Common myeloid progenitor, CD34-positive (primary cell): ENCODE results near the gene LSAMP.

Source experiments
- CTCF ChIA-PET: fragments of 350-600 bp; sonication (Branson Sonifier 250); formaldehyde crosslinking; loops from one replicate; lab custom pipeline; 2021; ENCODE audit warnings: antibody characterized with exemption; lab: Charles Lee
- POLR2A ChIA-PET: fragments of 350-600 bp; sonication (Branson Sonifier 250); formaldehyde crosslinking; loops from one replicate; lab custom pipeline; 2021; ENCODE audit warnings: antibody characterized with exemption; lab: Charles Lee
- DNase-seq, 3 donors: peaks; one replicate each; pipeline versions ENCODE4 v3.0.0 to v3.0.0-alpha.2; 2013
- H3K27ac ChIP-seq, 2 experiments: 1 replicate in 1 of 2; 2 replicates in 1 of 2; pipeline ENCODE4 v1.7.0; 2013; ENCODE audit warnings: inconsistent platforms in 2 of 2, low read length in 2 of 2, mild to moderate bottlenecking in 2 of 2, low read depth in 1 of 2, moderate library complexity in 1 of 2; ENCODE audit not compliant: severe bottlenecking in 2 of 2, insufficient read depth in 1 of 2, poor library complexity in 1 of 2
- H3K27me3 ChIP-seq, 5 experiments: replicated peaks in 2 of 5; 1 replicate in 3 of 5; 2 replicates in 2 of 5; pipeline versions ENCODE4 v1.6.1 to v1.7.0; 2013; ENCODE audit warnings: low read length in 4 of 5, mild to moderate bottlenecking in 2 of 5, moderate library complexity in 2 of 5, inconsistent platforms in 1 of 5; ENCODE audit not compliant: insufficient read depth in 5 of 5, control insufficient read depth in 4 of 5
- H3K36me3 ChIP-seq, 4 experiments: 1 replicate in 2 of 4; 2 replicates in 2 of 4; pipeline versions ENCODE4 v1.6.1 to v1.7.0; 2013; ENCODE audit warnings: low read length in 3 of 4, control low read depth in 1 of 4, mild to moderate bottlenecking in 1 of 4; ENCODE audit not compliant: control insufficient read depth in 4 of 4, insufficient read depth in 4 of 4
- H3K4me1 ChIP-seq, 4 experiments: 1 replicate in 3 of 4; 2 replicates in 1 of 4; pipeline versions ENCODE4 v1.6.1 to v1.7.1; 2013; ENCODE audit warnings: low read length in 3 of 4, mild to moderate bottlenecking in 3 of 4, control low read depth in 1 of 4, inconsistent platforms in 1 of 4, moderate library complexity in 1 of 4; ENCODE audit not compliant: control insufficient read depth in 4 of 4, insufficient read depth in 4 of 4; ENCODE audit errors: control extremely low read depth in 1 of 4
- H3K4me3 ChIP-seq, 7 experiments: 1 replicate in 4 of 7; 2 replicates in 3 of 7; pipeline versions ENCODE4 v1.5.1 to v1.7.0; 2013; ENCODE audit warnings: mild to moderate bottlenecking in 7 of 7, low read length in 6 of 7, moderate library complexity in 6 of 7, inconsistent platforms in 2 of 7, low read depth in 2 of 7, control low read depth in 1 of 7; ENCODE audit not compliant: insufficient read depth in 4 of 7, control insufficient read depth in 1 of 7; ENCODE audit errors: extremely low read depth in 1 of 7
- H3K9me3 ChIP-seq, 5 experiments: 1 replicate in 4 of 5; 2 replicates in 1 of 5; pipeline versions ENCODE4 v1.6.1 to v1.7.1; 2013; ENCODE audit warnings: low read length in 4 of 5, mild to moderate bottlenecking in 2 of 5, inconsistent platforms in 1 of 5, low read depth in 1 of 5, moderate library complexity in 1 of 5; ENCODE audit not compliant: control insufficient read depth in 4 of 5, insufficient read depth in 2 of 5; ENCODE audit errors: control extremely low read depth in 1 of 5
- WGBS: methylation state at CpG from one replicate; pipeline ENCODE4 v1.1.5; 2013; ENCODE audit not compliant: insufficient coverage; 5-methylcytosine and 5-hydroxymethylcytosine counted together

LSAMP gene

DNA sequence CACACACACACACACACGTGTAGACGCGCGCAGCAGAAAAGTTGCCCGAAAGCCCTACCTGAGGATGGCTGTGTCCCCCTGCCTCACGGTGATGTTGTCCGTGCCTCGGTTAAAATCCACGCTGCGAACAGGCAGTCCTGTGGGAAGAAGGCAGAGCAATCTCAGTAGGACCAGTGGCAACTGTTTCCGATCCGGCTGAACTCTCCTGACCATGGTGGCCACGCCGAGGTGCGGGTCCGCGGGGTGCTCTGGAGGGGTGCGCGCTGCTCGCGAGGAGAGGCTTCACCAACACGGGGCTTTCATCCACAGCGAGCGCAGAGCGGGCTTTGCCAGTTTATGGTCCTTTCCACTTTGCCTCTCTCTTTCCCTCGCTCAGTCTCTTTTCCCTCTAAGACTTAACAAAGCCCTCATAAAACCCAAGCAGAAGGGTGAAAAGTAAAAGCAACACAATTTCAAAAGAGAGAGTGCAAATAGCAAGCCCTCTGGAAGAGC is 422 bp downstream of the LSAMP start:
- ChIA-PET CTCF (interaction anchor here (0.6 kb wide), 1 partner anchor 41 kb away, joined by 3 read pairs; no protein-coding TSS in a partner anchor), POLR2A (no interaction called here)
- H3K9me3 ChIP-seq = no peaks in the 10 kb centered on the region
- no peak overlapping the region for H3K27ac ChIP-seq
- 6% methylated on average over 19 of the region's 26 CpGs for WGBS
- no peaks in the 10 kb centered on the region for H3K36me3 ChIP-seq
- no peak overlapping the region for H3K4me3 ChIP-seq
- no peaks in the 10 kb centered on the region for H3K4me1 ChIP-seq
- DNase-seq = no peak
- peaks cover 0 to 32% (median 8%) of the 10 kb centered on the region in 5 experiments for H3K27me3 ChIP-seq

DNA sequence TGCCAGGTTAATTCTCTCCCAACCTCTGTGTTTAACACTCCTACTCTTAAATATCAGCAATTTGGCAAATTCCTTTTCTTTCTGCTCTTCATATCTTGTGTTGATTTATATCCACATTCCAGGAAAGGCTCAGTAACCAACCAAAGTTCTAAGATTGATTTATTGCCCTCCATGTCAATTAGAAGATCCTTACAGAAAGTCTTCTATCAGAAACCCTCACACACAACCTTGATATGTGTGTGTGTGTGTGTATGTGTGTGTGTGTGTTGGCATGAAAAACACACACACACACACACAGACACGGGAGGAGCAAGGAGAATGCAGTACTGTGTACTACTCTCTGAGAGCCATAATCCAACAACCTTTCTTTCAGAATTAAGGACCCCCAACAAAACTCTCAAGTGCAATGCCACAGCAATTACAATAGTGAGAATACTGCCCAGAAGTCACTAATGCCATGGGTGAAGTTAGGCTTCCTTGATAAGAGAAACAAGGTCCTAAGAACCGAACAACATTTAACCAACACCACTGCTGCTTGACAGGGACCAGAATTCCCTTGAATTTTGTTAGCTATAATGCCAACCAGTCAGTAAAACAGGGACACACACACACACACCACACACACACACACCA is 1.1 kb downstream of the LSAMP start:
- no peaks in the 10 kb centered on the region for H3K4me1 ChIP-seq
- CTCF ChIA-PET = no interaction called here
- H3K27ac ChIP-seq = no peak overlapping the region
- H3K9me3 ChIP-seq = no peaks in the 10 kb centered on the region
- no peaks in the 10 kb centered on the region for H3K36me3 ChIP-seq
- DNase-seq = no peak
- POLR2A ChIA-PET = no interaction called here
- H3K27me3 ChIP-seq = peaks cover 0 to 32% (median 9%) of the 10 kb centered on the region in 5 experiments
- no peak overlapping the region for H3K4me3 ChIP-seq
- WGBS = no CpG with 5 or more reads among the region's 2 CpGs

DNA sequence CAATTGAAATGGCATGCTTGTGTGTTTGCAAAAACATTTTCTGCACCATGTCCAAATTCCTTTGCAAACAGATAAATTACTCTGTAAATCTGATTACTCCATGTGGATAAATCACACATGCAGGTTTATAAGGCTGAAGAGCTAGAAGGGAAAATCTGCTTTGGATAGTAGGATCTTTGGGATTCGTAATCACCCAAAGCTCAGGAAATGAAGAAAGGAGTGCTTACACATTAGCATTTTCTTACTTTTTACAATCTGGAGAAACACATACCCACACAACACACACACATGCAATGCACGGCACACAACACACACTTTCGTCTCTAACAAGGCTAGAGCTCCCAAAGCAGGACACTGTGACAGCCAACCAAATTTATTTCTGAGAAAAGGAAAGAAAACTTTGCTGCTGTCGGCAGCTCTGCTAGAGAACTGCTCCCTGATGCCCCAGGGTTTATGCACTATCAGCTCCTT is 2.1 kb downstream of the LSAMP start:
- CTCF ChIA-PET = no interaction called here
- no peaks in the 10 kb centered on the region for H3K36me3 ChIP-seq
- no peak overlapping the region for H3K27ac ChIP-seq
- POLR2A ChIA-PET = no interaction called here
- H3K4me1 ChIP-seq = no peaks in the 10 kb centered on the region
- no peak for DNase-seq
- WGBS = 17% methylated on average over 2 of the region's 4 CpGs
- H3K27me3 ChIP-seq = peaks cover 0 to 32% (median 10%) of the 10 kb centered on the region in 5 experiments
- no peaks in the 10 kb centered on the region for H3K9me3 ChIP-seq
- no peak overlapping the region for H3K4me3 ChIP-seq

DNA sequence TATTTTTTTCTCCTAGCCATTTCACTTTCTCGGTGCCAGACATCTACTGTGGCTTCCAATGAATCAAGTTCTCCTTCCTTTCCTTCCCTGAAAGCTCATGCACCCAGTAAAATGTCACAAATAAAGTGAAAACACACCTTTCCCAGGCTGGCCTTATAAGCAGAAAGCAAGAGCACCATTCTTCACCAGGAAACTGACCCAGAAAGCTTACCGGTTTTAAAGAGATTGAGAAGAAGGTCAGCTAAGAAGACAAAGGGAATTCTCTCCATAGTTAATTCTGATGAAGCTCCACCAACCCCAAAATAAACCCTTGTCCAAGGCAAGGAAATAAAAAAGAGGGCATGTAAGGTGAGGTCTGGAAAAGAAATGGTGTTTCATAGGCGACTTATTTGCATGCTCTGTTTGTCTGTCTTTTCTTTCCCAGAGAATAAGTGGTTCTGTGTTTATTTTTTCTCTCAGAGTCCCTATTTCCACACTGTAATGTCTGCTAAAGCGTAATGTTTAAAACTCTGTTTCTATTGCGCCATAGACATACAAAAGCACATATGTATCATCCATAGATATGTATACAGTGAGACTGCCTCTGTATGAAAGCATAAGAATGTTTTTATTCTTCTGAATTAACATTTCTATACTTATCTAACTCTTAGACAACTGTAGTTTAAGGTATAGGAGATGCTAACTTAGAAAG is 2.8 kb downstream of the LSAMP start:
- Histone ChIP-seq H3K27me3 (peaks cover 0 to 32% (median 10%) of the 10 kb centered on the region in 5 experiments), H3K4me3 (no peak overlapping the region), H3K27ac (no peak overlapping the region), H3K4me1 (no peaks in the 10 kb centered on the region), H3K36me3 (no peaks in the 10 kb centered on the region), H3K9me3 (no peaks in the 10 kb centered on the region)
- ChIA-PET POLR2A (no interaction called here), CTCF (no interaction called here)
- DNase-seq = no peak
- 65% methylated on average over 2 of the region's 5 CpGs for WGBS

DNA sequence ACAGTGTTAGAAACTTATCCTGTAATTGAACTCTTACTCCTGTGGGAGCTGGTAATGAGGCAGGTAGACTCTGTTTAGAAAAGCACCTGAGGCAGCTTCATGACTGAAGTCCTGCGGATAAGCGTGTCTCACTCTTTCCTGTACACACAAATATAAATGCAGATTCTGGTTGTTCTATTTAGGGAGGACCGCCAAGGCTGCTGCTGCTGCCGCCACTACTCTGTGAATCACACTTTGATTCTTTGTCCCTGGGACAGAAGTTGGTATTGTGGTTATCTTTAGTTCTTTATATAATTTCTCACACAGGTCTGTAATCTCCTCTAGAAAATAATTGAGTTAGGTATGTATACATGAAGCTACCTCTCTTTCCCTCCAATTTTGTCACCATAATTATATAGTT is 3.6 kb downstream of the LSAMP start:
- DNase-seq = no peak
- 100% methylated on average over 1 of the region's 4 CpGs for WGBS
- Histone ChIP-seq H3K4me3 (no peak overlapping the region), H3K27ac (no peak overlapping the region), H3K27me3 (peaks cover 0 to 32% (median 10%) of the 10 kb centered on the region in 5 experiments), H3K4me1 (no peaks in the 10 kb centered on the region), H3K36me3 (no peaks in the 10 kb centered on the region), H3K9me3 (no peaks in the 10 kb centered on the region)
- ChIA-PET CTCF (no interaction called here), POLR2A (no interaction called here)

DNA sequence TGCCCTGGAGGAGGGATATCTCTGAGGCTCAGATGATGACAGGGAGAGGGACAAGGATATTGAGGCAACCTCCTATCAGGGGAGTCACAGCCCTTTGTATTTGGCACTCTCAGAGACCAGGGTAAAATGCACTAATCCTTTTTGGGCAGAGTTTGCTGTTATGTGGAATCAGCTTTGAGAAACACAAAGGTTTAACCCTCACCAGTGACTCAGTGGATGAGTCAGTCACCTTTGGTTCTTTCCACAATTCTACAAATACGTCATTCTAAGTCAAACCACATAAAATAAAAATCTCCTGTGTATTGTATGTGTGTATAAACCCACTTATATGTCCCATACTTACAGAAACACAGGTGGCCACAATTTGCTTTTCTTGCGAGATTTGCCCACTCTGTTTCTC is 5.1 kb downstream of the LSAMP start:
- H3K27ac ChIP-seq = no peak overlapping the region
- no peaks in the 10 kb centered on the region for H3K4me1 ChIP-seq
- H3K36me3 ChIP-seq = no peaks in the 10 kb centered on the region
- ChIA-PET CTCF (no interaction called here), POLR2A (no interaction called here)
- H3K27me3 ChIP-seq = peaks cover 0 to 22% (median 10%) of the 10 kb centered on the region in 5 experiments
- no peak overlapping the region for H3K4me3 ChIP-seq
- no peak for DNase-seq
- WGBS = no CpG with 5 or more reads among the region's 2 CpGs
- no peaks in the 10 kb centered on the region for H3K9me3 ChIP-seq

DNA sequence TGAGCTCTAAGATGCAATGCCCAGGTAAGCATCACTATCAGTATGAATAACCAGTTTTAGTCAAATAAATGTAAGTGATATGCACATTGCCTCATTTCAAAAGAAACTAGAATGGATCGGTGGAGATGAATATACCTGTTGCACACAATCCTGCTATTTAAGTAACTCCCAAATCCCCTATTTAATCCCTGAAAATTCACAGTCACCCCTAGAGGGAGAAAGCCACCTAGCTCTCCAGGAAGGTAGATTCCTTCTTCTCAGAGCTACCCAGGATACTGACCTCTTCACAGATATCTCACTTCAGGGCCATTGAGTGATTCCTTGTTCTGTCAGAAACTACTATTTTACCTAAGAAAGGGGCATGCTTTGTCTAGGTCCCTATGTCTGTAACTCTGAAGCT is 11.7 kb downstream of the LSAMP start:
- H3K9me3 ChIP-seq = no peaks in the 10 kb centered on the region
- H3K27ac ChIP-seq = no peak overlapping the region
- no peaks in the 10 kb centered on the region for H3K27me3 ChIP-seq
- ChIA-PET POLR2A (no interaction called here), CTCF (no interaction called here)
- no peak for DNase-seq
- no peaks in the 10 kb centered on the region for H3K36me3 ChIP-seq
- no peak overlapping the region for H3K4me3 ChIP-seq
- no peaks in the 10 kb centered on the region for H3K4me1 ChIP-seq
- WGBS = 100% methylated on average over 1 of the region's 1 CpG
